Hepatocyte (in vitro differentiated cells): ENCODE data around the gene EXOC4. TPM values are rescaled to one million over a fixed set of nuclear protein-coding genes. Genes with fewer than 3 reads are reported as not detected.

Experiments
- DNase-seq: peaks from one replicate; pipeline ENCODE4 v3.0.0-alpha.2; 2016; ENCODE audit warnings: low spot score
- H2AFZ ChIP-seq: fragments of 200-600 bp; sonication (generic); 2 replicates; pipeline ENCODE4 v1.6.0; 2016; ENCODE audit warnings: antibody characterized with exemption, mild to moderate bottlenecking
- H3K27ac ChIP-seq: fragments of 200-600 bp; sonication (generic); 2 replicates; pipeline ENCODE4 v1.5.1; 2016; ENCODE audit warnings: mild to moderate bottlenecking
- H3K27me3 ChIP-seq: fragments of 200-600 bp; sonication (generic); 2 replicates; pipeline ENCODE4 v1.6.1; 2016
- H3K36me3 ChIP-seq: fragments of 200-600 bp; sonication (generic); replicated peaks from 2 replicates; pipeline ENCODE4 v1.5.1; 2016; ENCODE audit warnings: low read depth; ENCODE audit not compliant: insufficient read depth
- H3K4me1 ChIP-seq: fragments of 200-600 bp; sonication (generic); 2 replicates; pipeline ENCODE4 v1.5.1; 2016; ENCODE audit warnings: mild to moderate bottlenecking, moderate library complexity; ENCODE audit not compliant: insufficient read depth
- H3K4me2 ChIP-seq: fragments of 200-600 bp; sonication (generic); 2 replicates; pipeline ENCODE4 v1.6.0; 2016
- H3K4me3 ChIP-seq: fragments of 200-600 bp; sonication (generic); 2 replicates; pipeline ENCODE4 v1.5.1; 2016; ENCODE audit warnings: mild to moderate bottlenecking
- H3K79me2 ChIP-seq: fragments of 200-600 bp; sonication (generic); 2 replicates; pipeline ENCODE4 v1.6.0; 2017; ENCODE audit warnings: mild to moderate bottlenecking
- H3K9me2 ChIP-seq: fragments of 200-600 bp; sonication (generic); replicated peaks from 2 replicates; pipeline ENCODE4 v1.6.0; 2017; ENCODE audit warnings: mild to moderate bottlenecking; ENCODE audit not compliant: insufficient read depth
- H3K9me3 ChIP-seq: fragments of 200-600 bp; sonication (generic); 2 replicates; pipeline ENCODE4 v1.5.1; 2016; ENCODE audit warnings: low read depth, mild to moderate bottlenecking
- H4K20me1 ChIP-seq: fragments of 200-600 bp; sonication (generic); 2 replicates; pipeline ENCODE4 v1.6.0; 2016; ENCODE audit warnings: mild to moderate bottlenecking; ENCODE audit not compliant: insufficient read depth, poor library complexity, severe bottlenecking
- EZH2 ChIP-seq: fragments of 200-600 bp; sonication (generic); IDR thresholded peaks from 2 replicates; pipeline ENCODE4 v1.6.1; 2016; ENCODE audit warnings: antibody characterized with exemption, mild to moderate bottlenecking, borderline replicate concordance
- EZH2phosphoT487 ChIP-seq: fragments of 200-600 bp; sonication (generic); IDR thresholded peaks from one replicate; pipeline ENCODE4 v1.6.1; 2018; ENCODE audit warnings: antibody characterized with exemption, mild to moderate bottlenecking, low read depth, moderate library complexity; ENCODE audit not compliant: unreplicated experiment, severe bottlenecking
- whole genome bisulfite sequencing: methylation state at CpG from one replicate; pipeline ENCODE4 v1.1.6; 2016; ENCODE audit warnings: low lambda C conversion rate; ENCODE audit errors: missing lambda C conversion rate; 5-methylcytosine and 5-hydroxymethylcytosine counted together
- polyA plus RNA-seq: library from polyadenylated mRNA; unstranded; fragments of >200 nt; fragmentation: Nextera tagmentation; extraction: Ambion mirVana; gene quantifications from 2 replicates; pipeline ENCODE4 v1.2.1, GENCODE V29; 2016
- total RNA-seq: library from RNA; depleted of rRNA; stranded (reverse); fragments of >200 nt; gene quantifications from 2 replicates; pipeline ENCODE4 v1.2.3, GENCODE V29; 2014
- TF ChIP-seq, protein P1 (sequence below): fragments of 200-600 bp; sonication (generic); IDR thresholded peaks from 2 replicates; pipeline ENCODE4 v1.5.1; 2016; ENCODE audit warnings: antibody characterized with exemption, mild to moderate bottlenecking; ENCODE audit not compliant: poor library complexity

The EXOC4 gene
- total and polyA plus RNA-seq, 2 experiments from 2014 or later: 34.8 to 56.1 TPM

DNA sequence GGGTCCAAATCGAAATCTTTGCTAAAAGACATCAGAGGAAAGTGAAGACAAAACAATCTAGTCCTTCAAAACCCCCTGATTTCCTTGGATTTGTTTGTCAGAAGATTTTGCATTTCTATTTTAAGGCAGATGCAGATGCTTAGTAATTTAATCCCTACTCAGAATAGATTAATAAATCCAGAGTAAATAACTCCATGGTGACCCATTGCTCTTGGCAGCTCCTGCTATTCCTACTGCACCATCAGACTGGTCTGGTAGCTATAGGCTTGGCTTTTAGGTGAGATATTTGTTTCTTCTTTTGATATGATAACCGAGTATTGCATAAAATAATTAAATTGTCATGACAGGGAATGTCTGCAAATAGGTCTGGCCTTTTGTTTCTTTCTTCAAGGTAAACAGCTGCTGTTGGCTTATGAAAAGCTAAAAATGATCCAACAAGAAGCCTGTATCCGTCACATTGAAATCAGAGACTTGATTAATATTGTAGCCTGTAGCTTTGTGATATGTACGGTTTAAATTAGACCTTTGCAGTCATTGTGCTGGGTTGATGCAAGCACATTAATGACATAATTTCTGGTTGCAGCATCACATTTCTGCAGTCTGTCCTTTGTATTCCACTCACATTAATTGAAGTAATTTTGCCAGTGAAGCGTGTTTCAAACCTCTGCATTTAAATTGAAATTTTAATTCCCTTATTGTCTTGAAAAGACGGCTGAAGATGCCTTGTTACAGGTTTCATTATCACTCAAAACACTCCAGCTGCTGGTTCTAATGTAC lies 40.7 kb downstream of the EXOC4 start:
- Histone ChIP-seq H3K27ac (no peak overlapping the region), H4K20me1 (no peaks in the 10 kb centered on the region), H3K4me2 (no peak overlapping the region), H3K4me1 (no peaks in the 10 kb centered on the region), H3K4me3 (no peak overlapping the region), H3K27me3 (no peaks in the 10 kb centered on the region), H3K9me3 (no peaks in the 10 kb centered on the region), H3K9me2 (no peaks in the 10 kb centered on the region), H2AFZ (no peak overlapping the region), H3K79me2 (peaks cover under 1% of the 10 kb centered on the region), H3K36me3 (no peaks in the 10 kb centered on the region)
- WGBS: 96% methylated on average over 6 of the region's 6 CpGs
- DNase-seq: no peak
- TF ChIP-seq EZH2: no peak
- no peak for TF ChIP-seq EZH2phosphoT487
- TF ChIP-seq, protein P1, sequence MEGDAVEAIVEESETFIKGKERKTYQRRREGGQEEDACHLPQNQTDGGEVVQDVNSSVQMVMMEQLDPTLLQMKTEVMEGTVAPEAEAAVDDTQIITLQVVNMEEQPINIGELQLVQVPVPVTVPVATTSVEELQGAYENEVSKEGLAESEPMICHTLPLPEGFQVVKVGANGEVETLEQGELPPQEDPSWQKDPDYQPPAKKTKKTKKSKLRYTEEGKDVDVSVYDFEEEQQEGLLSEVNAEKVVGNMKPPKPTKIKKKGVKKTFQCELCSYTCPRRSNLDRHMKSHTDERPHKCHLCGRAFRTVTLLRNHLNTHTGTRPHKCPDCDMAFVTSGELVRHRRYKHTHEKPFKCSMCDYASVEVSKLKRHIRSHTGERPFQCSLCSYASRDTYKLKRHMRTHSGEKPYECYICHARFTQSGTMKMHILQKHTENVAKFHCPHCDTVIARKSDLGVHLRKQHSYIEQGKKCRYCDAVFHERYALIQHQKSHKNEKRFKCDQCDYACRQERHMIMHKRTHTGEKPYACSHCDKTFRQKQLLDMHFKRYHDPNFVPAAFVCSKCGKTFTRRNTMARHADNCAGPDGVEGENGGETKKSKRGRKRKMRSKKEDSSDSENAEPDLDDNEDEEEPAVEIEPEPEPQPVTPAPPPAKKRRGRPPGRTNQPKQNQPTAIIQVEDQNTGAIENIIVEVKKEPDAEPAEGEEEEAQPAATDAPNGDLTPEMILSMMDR: no peak

DNA sequence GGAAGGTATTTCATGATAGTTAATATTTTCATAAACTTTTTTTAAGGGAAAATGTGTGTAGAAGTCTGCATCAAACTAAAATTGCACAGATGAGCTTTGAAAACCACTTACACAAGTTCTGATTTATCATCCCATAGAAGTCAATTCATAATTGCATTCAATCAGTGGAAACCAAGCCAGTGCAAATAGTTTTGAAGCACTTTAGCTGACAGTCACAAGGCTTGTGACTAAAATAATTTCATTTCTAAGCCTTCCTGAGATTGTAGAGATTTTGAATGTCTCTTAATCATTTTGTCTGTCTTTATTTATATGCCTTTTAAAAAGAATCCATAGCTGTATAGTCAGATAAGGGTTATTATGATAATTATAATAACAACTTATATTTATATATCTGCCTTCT lies 41.4 kb downstream of the EXOC4 start:
- Histone ChIP-seq H3K4me2 (no peak overlapping the region), H3K79me2 (peaks cover 7% of the 10 kb centered on the region), H2AFZ (no peak overlapping the region), H3K4me3 (no peak overlapping the region), H3K4me1 (no peaks in the 10 kb centered on the region), H3K27ac (no peak overlapping the region), H4K20me1 (no peaks in the 10 kb centered on the region), H3K9me3 (no peaks in the 10 kb centered on the region), H3K27me3 (no peaks in the 10 kb centered on the region), H3K9me2 (no peaks in the 10 kb centered on the region), H3K36me3 (no peaks in the 10 kb centered on the region)
- TF ChIP-seq EZH2 (no peak), EZH2phosphoT487 (no peak)
- TF ChIP-seq, protein P1: no peak
- DNase-seq: no peak

- H4K20me1 ChIP-seq: no peaks in the 10 kb centered on the region
- TF ChIP-seq EZH2phosphoT487: no peak
- TF ChIP-seq EZH2: no peak
- TF ChIP-seq, protein P1: no peak
- peaks cover 8% of the 10 kb centered on the region for H3K79me2 ChIP-seq
- H2AFZ ChIP-seq: no peak overlapping the region
- H3K27me3 ChIP-seq: no peaks in the 10 kb centered on the region
- no peak overlapping the region for H3K4me3 ChIP-seq
- H3K4me2 ChIP-seq: no peak overlapping the region
- no peaks in the 10 kb centered on the region for H3K36me3 ChIP-seq
- no peak for DNase-seq
- no peaks in the 10 kb centered on the region for H3K4me1 ChIP-seq
- 68% methylated on average over 3 of the region's 3 CpGs for WGBS
- H3K9me2 ChIP-seq: no peaks in the 10 kb centered on the region
- H3K9me3 ChIP-seq: no peaks in the 10 kb centered on the region
- no peak overlapping the region for H3K27ac ChIP-seq
Observed at GRCh38 chr7:133295484-133295883, 42.6 kb downstream of the EXOC4 start.
